NCI-H82 (cell line): Measurements from ENCODE around the gene GPRC5C.
A peak's percentile ranks its signal among the peaks of the same experiment; 100 is the strongest.
"Not testable (repeated sequence)": the region's sequence is repeated elsewhere in the genome, so short reads cannot be mapped to it uniquely, and the experiment has no call there.

Experiments
- DNase-seq: peaks from one replicate; lab custom pipeline; 2025; lab: John Stamatoyannopoulos, UW

GPRC5C gene

GRCh38 chr17:74431568-74432423 is at the start of gene GPRC5C:
Gene GPRC5C (plus strand): TSS chr17:74432088. CDS start chr17:74439777, 7,689 bp downstream.
- DNase-seq, result peak; percentile 44

GRCh38 chr17:74383141-74383540 is 48.7 kb upstream of the GPRC5C start:
- DNase-seq, result no peak

GRCh38 chr17:74385201-74385600 is 46.7 kb upstream of the GPRC5C start:
- no peak for DNase-seq

GRCh38 chr17:74386386-74386785 is 45.5 kb upstream of the GPRC5C start:
- DNase-seq, result no peak

- DNase-seq, result no peak
Measured at GRCh38 chr17:74387365-74388218, 44.3 kb upstream of the GPRC5C start.

GRCh38 chr17:74389084-74389753 is 42.7 kb upstream of the GPRC5C start:
- DNase-seq, result no peak

- no peak for DNase-seq
Measured at GRCh38 chr17:74389937-74390679, 41.8 kb upstream of the GPRC5C start.

- DNase-seq, result no peak
Measured at GRCh38 chr17:74390680-74391653, 40.9 kb upstream of the GPRC5C start.

- DNase-seq, result no peak
Measured at GRCh38 chr17:74391771-74392170, 40.1 kb upstream of the GPRC5C start.

GRCh38 chr17:74392848-74393247 is 39.0 kb upstream of the GPRC5C start:
- DNase-seq, result peak; percentile 45

- no peak for DNase-seq
Measured at GRCh38 chr17:74393346-74393942, 38.4 kb upstream of the GPRC5C start.

GRCh38 chr17:74394275-74394950 is 37.5 kb upstream of the GPRC5C start:
- DNase-seq, result no peak

- DNase-seq, result no peak
Measured at GRCh38 chr17:74394977-74395376, 36.9 kb upstream of the GPRC5C start.

- DNase-seq, result no peak
Measured at GRCh38 chr17:74396567-74396966, 35.3 kb upstream of the GPRC5C start.

GRCh38 chr17:74402048-74402447 is 29.8 kb upstream of the GPRC5C start:
- DNase-seq, result no peak

GRCh38 chr17:74403512-74404137 is 28.3 kb upstream of the GPRC5C start:
- no peak for DNase-seq

GRCh38 chr17:74404218-74404617 is 27.7 kb upstream of the GPRC5C start:
- DNase-seq, result no peak

GRCh38 chr17:74404789-74405188 is 27.1 kb upstream of the GPRC5C start:
- DNase-seq, result no peak

GRCh38 chr17:74405311-74405710 is 26.6 kb upstream of the GPRC5C start:
- not testable (repeated sequence) for DNase-seq
